Activated CD4-positive, CD25-positive, alpha-beta regulatory T cell treated with anti-CD3 and anti-CD28 coated beads, Interleukin-2, amount 50 U/mL, for 24 hours (primary cell): Measurements from ENCODE around the gene SCEL.
"Not testable (repeated sequence)": the region's sequence is repeated elsewhere in the genome, so short reads cannot be mapped to it uniquely, and the experiment has no call there.

Source experiments
- ATAC-seq, 2 donors: fragments of 150-1000 bp; cut with Tn5 transposase; one replicate each; pipeline ENCODE4 v1.10.0; 2021; ENCODE audit warnings: mild to moderate bottlenecking in 1 of 2, moderate library complexity in 1 of 2

The SCEL gene

GRCh38 chr13:77563111-77563510 lies 27.6 kb downstream of the SCEL start:
- no peak for ATAC-seq

DNA sequence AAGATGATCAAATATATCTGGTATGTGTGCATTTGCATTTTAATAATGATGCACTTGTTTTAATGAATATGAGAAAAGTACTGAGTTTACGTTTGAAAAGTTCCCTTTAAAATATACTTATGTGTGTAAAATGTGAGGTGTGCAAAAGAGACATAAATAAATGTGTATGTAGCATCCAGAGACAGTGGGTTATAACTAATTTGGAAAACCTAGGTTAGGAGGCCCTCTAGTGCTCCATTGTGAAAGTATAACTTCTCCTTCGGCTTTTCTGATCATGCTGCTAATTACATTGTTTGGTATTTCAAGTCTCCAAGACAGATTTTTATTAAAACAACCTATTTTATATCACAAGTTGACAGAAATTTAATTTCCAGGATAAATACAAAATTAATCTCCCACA lies 30.1 kb downstream of the SCEL start:
- ATAC-seq = no peak

DNA sequence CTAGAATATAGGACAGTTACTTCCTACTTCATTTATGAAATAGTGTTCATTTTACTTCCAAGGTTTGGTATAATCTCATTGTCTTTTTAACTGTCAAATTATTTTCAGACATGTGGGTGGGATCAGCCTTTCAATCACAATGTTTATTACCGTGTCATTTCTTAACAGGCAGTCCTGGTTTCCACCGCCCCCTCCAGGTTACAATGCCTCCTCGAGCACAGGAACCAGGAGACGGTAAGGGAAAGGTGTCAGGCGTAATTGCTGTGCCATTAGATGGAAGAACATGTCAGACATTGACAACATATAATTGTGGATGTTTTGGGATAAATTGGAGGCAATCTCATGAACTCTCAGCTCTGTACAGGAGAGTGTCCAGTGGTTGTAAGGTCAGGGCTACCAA lies 36.5 kb downstream of the SCEL start:
- no peak for ATAC-seq

GRCh38 chr13:77574096-77574495 lies 38.6 kb downstream of the SCEL start:
- no peak for ATAC-seq

- no peak for ATAC-seq
Observed at GRCh38 chr13:77579959-77580358, 44.5 kb downstream of the SCEL start.

DNA sequence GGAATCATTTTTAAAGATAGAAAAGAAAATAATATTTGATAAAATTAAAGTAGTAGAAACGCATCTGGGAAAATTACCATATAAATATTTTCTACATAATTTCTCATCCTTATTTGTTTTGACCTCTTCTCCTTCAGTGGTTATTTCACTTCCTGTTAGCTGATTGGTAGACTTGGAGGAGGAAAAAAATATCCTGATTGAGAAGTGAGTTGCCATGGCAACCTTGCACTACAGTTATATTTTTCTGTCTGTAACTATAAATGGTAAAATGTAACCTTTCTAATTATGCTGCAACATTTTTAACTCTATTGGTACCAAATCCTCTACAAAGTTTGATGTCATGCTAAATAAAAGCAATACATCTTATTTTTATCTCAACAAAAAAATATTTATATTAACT lies 45.2 kb downstream of the SCEL start:
- no peak for ATAC-seq

DNA sequence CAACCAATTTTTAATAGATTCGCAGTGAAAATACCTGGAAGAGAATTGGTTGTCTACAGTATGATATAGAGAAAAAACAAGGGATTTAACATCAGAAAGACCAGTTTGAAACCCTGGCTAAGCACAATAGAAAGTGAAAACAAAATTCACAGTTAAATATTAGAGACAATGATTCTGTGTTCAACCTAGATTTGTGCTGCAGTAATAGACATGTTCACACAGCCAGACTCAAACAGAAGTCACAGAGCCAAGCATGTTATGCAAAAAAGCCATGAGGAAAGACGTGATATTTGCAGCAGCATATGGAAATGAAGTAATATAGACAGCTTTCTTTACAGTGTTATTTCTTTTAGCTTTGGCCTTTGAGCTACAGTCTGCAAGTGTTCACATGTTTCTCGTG lies 48.1 kb downstream of the SCEL start:
- ATAC-seq = no peak

DNA sequence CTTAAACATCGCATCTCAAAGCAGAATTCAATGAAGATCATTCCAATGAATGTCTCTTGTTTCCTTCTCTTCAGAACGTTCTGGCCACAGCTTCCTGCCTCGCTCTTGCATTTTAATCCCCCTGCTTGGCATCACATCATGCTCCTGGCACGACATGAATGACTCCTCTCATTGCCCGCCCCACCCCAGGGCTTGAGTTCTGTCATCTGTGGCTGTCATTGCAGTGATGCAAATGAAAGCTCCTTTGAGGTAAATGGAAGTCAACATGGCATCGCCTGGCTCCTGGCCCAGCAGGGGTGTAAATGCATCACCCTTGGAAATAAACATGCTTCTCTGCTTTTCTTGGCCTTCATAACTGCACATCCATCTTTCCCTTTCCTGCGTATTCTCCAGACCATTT lies 48.6 kb downstream of the SCEL start:
- ATAC-seq = no peak

GRCh38 chr13:77595166-77595810 lies 59.8 kb downstream of the SCEL start:
- ATAC-seq = no peak

GRCh38 chr13:77596777-77597176 lies 61.3 kb downstream of the SCEL start:
- no peak for ATAC-seq

DNA sequence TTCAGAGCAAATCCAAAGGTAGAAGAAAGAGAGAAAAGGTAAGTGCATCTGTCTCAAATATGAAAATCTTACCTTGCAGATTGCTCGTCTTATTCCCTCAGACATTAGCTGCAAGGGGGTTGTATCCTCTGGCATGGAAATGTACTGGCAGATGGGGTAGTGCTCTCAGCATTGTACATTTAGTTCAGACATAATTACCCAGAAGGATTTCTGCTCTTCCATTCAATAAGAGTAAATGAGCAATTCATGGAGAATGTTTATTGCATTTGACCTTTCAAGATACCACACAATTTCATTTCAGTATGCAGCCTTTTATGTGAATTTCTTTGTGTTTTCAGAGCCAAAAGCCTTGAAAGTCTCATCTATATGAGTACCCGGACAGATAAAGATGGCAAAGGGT lies 63.8 kb downstream of the SCEL start:
- ATAC-seq = no peak

DNA sequence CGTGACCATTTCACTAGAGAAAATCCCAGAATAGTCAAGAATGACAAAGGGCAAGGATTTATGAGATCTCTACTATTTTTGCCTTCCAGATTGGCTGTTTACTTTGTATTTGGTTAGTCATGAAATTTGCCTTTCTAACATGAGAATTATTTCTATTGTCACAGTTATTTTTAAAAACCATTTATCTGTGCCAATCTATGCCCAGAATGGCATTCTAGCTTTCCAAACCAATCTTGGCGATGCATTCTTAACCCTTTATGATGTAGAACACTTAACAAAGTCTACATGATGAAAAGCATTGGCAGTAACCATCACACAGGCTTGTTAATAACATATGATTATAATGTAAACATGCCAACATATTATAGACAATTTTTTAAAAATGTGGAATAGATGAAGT lies 65.2 kb downstream of the SCEL start:
- ATAC-seq = no peak

DNA sequence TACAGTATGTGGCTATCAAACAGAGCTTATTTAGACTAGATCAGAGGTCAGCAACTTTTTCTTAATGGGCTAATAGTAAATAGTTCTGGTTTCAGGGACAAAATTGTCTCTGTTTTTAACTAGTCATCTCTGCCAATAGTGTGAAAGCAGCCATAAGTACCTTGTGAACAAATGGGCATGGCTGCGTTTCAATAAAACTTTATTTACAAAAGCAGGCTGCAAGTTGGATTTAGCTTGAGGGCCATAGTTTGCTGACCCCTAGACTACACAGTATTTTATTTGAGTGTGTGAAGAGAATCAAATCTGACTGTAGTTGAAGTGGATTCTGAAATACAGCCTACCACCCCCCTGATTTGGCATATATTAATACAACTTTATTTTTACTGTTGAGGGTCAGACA lies 75.6 kb downstream of the SCEL start:
- ATAC-seq = no peak

DNA sequence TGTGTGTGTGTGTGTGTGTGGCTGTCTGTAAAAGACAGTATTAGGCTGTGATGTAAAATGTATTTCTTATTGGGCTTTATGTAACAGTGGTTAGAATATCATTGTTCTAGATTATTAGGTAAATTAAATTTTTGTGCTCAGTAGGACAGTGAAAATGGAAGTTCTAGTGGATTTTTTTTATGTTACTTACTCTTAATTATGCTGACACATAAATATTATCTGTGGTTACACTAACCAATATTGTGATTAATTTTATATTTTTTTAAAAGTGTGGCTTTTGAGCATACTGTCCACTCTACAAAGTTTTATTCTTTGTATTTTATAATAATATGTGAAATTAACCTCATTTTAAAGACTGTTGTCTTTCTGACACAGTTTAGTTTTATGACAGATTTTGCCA lies 80.5 kb downstream of the SCEL start:
- ATAC-seq = no peak

GRCh38 chr13:77619655-77620054 lies 84.1 kb downstream of the SCEL start:
- ATAC-seq = no peak

DNA sequence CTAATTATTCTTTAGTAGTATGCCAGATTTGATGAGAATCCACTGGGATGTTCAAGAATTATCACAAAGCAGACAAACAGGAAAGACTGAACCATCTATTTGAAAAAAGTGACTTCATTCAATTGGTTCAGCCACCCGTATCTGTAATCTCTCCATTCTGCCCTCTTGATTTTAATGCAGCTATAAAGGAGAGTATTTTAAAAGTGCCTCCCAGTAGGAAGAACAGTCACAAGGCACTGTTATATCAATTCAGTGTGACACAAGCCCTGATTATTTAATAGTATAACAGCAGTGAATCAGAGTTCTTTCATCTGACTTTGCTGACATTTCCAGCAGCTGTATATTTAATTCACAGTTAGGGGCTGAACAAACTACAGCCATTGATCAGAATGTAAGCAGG lies 84.6 kb downstream of the SCEL start:
- no peak for ATAC-seq

DNA sequence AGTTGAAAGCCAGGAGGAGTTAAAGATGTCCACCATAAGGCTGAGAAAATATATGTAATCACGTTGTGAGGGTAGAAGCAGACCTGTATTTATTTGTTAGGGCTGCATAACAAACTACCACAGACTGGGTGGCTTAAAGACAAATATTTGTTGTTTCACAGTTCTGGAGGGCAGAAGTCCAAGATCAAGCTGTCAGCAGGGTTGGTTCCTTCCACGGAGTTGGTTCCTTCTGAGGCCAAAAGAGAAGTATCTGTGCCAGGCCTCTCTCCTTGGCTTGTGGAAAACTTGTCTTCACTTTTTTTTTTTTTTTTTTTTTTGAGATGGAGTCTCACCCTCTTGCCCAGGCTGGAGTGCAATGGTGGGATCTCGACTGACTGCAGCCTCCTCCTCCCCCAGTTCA lies 88.3 kb downstream of the SCEL start:
- no peak for ATAC-seq

DNA sequence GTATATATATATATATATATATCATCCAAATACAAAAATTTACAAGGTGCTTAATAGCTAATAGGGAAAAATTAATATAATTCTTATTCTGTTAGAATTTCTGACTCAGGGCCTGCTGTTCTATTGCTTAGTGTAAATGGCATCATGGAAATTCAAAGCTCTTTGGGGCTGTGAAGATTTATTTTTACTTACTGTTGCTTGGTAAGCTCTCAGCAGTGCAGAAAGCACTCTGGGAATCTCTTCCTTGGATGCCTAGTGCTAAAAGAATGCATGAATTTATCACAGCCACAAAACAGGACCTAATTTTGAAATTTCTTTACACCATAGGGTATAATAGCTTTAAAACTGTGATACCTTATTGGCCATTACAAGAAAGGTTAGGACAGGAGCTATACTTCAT lies 92.7 kb downstream of the SCEL start:
- no peak for ATAC-seq

DNA sequence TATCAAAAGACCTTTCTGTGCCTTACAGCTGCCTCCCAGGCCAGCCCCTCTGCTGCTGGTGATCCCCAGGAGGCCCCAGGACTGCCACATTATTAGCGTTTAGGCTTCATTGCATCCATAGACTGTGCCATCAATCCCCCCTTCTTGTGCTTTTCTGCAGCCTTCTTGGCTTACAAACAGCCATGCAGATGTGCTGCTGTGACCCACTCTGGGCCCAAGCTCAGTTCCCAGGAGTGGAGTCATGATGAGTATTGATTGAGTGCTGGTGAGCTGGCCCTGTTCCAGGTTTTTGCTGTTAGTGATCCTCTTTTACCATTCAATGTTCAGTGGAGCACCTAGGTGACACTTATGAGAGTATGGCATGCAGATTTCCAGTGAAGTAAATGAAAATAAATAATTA lies 102.1 kb downstream of the SCEL start:
- ATAC-seq = no peak

GRCh38 chr13:77650409-77650808 lies 114.9 kb downstream of the SCEL start:
- no peak for ATAC-seq

GRCh38 chr13:77653301-77653700 lies 117.8 kb downstream of the SCEL start:
- no peak for ATAC-seq

DNA sequence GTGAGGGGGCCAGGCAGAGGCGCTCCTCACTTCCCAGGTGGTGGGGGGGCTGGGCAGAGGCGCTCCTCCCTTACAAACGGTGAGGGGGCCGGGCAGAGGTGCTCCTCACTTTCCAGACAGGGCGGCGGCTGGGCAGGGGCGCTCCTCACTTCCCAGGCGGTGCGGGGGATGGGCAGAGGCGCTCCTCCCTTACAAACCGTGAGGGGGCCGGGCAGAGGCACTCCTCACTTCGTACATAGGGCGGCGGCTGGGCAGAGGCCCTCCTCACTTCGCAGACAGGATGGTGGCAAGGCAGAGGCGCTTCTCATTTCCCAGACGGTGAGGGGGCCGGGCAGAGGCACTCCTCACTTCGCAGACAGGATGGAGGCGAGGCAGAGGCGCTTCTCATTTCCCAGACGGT lies 124.5 kb downstream of the SCEL start:
- not testable (repeated sequence) for ATAC-seq

DNA sequence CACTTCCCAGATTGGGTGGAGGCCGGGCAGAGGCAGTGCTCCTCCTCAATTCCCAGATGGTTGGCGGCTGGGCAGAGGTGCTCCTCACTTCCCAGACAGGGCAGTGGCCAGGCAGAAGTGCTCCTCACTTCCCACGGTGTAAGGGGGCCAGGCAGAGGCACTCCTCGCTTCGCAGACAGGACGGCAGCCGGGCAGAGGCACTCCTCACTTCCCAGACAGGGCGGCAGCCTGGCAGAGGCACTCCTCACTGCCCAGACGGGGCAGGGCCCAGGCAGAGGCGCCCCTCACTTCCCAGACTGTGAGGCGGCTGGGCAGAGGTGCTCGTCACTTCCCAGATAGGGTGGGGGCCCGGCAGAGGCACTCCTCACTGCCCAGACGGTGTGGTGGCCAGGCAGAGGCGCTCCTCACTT lies 125.3 kb downstream of the SCEL start:
- ATAC-seq = no peak

- not testable (repeated sequence) for ATAC-seq
Observed at GRCh38 chr13:77662301-77662700, 126.8 kb downstream of the SCEL start.

DNA sequence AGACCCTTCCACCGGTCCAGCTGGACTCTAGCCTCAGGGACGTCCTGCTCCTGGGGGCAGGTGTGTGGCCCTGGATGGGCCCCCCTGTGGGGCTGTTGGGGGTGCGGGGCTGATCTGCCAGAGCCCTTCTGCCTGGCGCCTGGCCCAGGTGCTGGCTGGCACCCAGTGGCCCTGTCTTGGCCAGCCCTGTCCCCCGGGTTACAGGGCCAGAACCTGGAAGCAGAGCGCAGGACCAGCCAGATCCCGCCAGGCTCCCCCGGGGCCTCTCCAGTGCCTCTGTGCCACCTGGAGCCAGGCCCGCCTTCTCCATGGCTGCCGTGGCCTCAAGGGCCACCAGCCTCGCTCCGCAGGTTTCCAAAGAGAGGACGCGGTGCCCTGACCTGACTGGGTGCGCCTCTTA lies 127.3 kb downstream of the SCEL start:
- not testable (repeated sequence) for ATAC-seq

DNA sequence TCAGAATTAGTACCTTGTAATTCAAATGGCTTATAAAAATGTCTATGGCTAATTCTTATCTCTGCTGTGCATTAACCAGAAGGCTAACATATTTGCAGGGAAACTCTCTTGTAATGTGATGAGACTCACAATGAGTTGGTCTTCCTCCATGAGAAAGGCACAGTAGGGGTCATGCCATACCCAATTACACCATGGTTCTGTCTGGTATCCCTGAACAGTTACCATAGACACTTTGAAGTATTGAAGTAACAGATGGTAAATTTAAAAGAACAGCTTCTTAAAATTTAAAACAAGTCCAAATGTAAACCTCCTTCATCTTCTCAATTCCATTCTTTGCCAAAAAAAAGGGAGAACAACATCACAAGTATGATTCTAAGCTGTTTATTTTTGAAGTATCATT lies 139.3 kb downstream of the SCEL start:
- no peak for ATAC-seq
